Suprapubic skin (tissue), 4 donors: ENCODE measurements around the gene PLEKHO1. TPM values are rescaled to one million over a fixed set of nuclear protein-coding genes. Genes with fewer than 3 reads are reported as not detected.
A peak's percentile ranks its signal among the peaks of the same experiment; 100 is the strongest.

Source experiments
- DNase-seq, 2 donors: peaks; one replicate each; pipeline ENCODE4 v3.0.0-alpha.2; 2019; ENCODE audit warnings: low spot score in 2 of 2
- H3K27ac ChIP-seq: fragments of 200-600 bp; sonication (generic); one replicate; pipeline ENCODE4 v1.5.1; 2019
- H3K27me3 ChIP-seq: fragments of 200-600 bp; sonication (generic); one replicate; pipeline ENCODE4 v1.5.1; 2019
- H3K36me3 ChIP-seq: fragments of 200-600 bp; sonication (generic); one replicate; pipeline ENCODE4 v1.5.1; 2019
- H3K4me1 ChIP-seq: fragments of 200-600 bp; sonication (generic); one replicate; pipeline ENCODE4 v1.5.1; 2019
- H3K4me3 ChIP-seq: fragments of 200-600 bp; sonication (generic); one replicate; pipeline ENCODE4 v1.5.1; 2019; ENCODE audit warnings: mild to moderate bottlenecking
- H3K9me3 ChIP-seq: fragments of 200-600 bp; sonication (generic); one replicate; pipeline ENCODE4 v1.5.1; 2019
- CTCF ChIP-seq, 2 donors: fragments of 200-600 bp in 1 of 2; fragments of 450-650 bp in 1 of 2; sonication (generic) in 1 of 2; IDR thresholded peaks; one replicate each; pipeline ENCODE4 v1.5.1; 2016 to 2019; ENCODE audit warnings: antibody characterized with exemption in 2 of 2, mild to moderate bottlenecking in 1 of 2, moderate library complexity in 1 of 2
- EP300 ChIP-seq: sonication (generic); formaldehyde crosslinking; IDR thresholded peaks from one replicate; pipeline ENCODE4 v1.6.1; 2017; ENCODE audit warnings: antibody characterized with exemption
- POLR2A ChIP-seq, 2 donors: fragments of 450-650 bp; IDR thresholded peaks; one replicate each; pipeline ENCODE4 v1.6.1; 2017; ENCODE audit warnings: antibody characterized with exemption in 2 of 2, mild to moderate bottlenecking in 2 of 2, moderate library complexity in 2 of 2
- POLR2AphosphoS5 ChIP-seq, 3 donors: sonication (generic); formaldehyde crosslinking; IDR thresholded peaks; one replicate each; pipeline ENCODE4 v1.6.1; 2017; ENCODE audit warnings: antibody characterized with exemption in 3 of 3
- WGBS: methylation state at CpG from one replicate; pipeline ENCODE4 v1.1.5; 2018; 5-methylcytosine and 5-hydroxymethylcytosine counted together
- total RNA-seq, 4 donors: library from RNA; depleted of rRNA; stranded (reverse); fragments of >200 nt; gene quantifications; one replicate each; pipeline ENCODE4 v1.1.0, GENCODE V29; 2016

Gene PLEKHO1
- total RNA-seq, 4 donors from 2014 or later: 4.8 to 19.2 (median 10.7) TPM

GRCh38 chr1:150186789-150187559 is 37.3 kb downstream of the PLEKHO1 start:
- Histone ChIP-seq H3K27me3 (no peaks in the 10 kb centered on the region), H3K4me1 (peaks cover 11% of the 10 kb centered on the region), H3K36me3 (no peaks in the 10 kb centered on the region), H3K9me3 (no peaks in the 10 kb centered on the region), H3K4me3 (no peak overlapping the region), H3K27ac (peak overlapping the region; percentile 54)
- 20% methylated on average over 10 of the region's 10 CpGs for WGBS
- TF ChIP-seq CTCF (IDR thresholded peaks at IDR 0.05) (peak; percentile 27 to 29), POLR2AphosphoS5 (IDR thresholded peaks at IDR 0.05) (no peak)
- DNase-seq: no peak

- H3K4me1 ChIP-seq: peaks cover 11% of the 10 kb centered on the region
- no peak overlapping the region for H3K4me3 ChIP-seq
- TF ChIP-seq POLR2A (IDR thresholded peaks at IDR 0.05) (no peak), POLR2AphosphoS5 (IDR thresholded peaks at IDR 0.05) (no peak), EP300 (no peak), CTCF (IDR thresholded peaks at IDR 0.05) (peak in 1 of 2 donors; percentile 3)
- no peaks in the 10 kb centered on the region for H3K9me3 ChIP-seq
- no peaks in the 10 kb centered on the region for H3K27me3 ChIP-seq
- H3K27ac ChIP-seq: no peak overlapping the region
- DNase-seq: no peak
- no peaks in the 10 kb centered on the region for H3K36me3 ChIP-seq
- WGBS: 12% methylated on average over 3 of the region's 3 CpGs
These were observed 37.8 kb downstream of the PLEKHO1 start for GRCh38 chr1:150187560-150187931.

DNA sequence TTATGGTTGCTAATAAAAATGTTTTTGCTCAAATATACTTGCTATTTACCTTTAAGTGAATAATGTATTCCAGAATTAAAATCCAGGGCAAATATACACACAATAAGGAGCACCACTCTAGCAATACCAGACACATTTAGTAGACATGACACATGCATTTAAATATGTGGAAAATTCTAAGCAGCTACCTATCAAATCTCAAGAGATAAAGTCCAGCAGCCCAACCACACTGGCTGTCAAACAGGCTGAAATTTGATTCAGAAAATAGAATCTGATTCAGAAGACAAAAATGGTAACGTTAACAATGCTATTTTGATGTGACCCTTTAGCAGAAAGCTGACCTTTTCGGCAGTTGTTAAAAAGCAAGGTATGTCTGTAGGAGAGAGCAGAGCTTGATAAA is 42.3 kb downstream of the PLEKHO1 start:
- H3K4me3 ChIP-seq: no peak overlapping the region
- H3K27ac ChIP-seq: no peak overlapping the region
- peaks cover 8% of the 10 kb centered on the region for H3K4me1 ChIP-seq
- 74% methylated on average over 2 of the region's 2 CpGs for WGBS
- no peaks in the 10 kb centered on the region for H3K9me3 ChIP-seq
- no peak for DNase-seq
- H3K27me3 ChIP-seq: no peaks in the 10 kb centered on the region
- TF ChIP-seq CTCF (IDR thresholded peaks at IDR 0.05) (no peak), POLR2AphosphoS5 (IDR thresholded peaks at IDR 0.05) (no peak), POLR2A (IDR thresholded peaks at IDR 0.05) (no peak), EP300 (no peak)
- no peaks in the 10 kb centered on the region for H3K36me3 ChIP-seq

DNA sequence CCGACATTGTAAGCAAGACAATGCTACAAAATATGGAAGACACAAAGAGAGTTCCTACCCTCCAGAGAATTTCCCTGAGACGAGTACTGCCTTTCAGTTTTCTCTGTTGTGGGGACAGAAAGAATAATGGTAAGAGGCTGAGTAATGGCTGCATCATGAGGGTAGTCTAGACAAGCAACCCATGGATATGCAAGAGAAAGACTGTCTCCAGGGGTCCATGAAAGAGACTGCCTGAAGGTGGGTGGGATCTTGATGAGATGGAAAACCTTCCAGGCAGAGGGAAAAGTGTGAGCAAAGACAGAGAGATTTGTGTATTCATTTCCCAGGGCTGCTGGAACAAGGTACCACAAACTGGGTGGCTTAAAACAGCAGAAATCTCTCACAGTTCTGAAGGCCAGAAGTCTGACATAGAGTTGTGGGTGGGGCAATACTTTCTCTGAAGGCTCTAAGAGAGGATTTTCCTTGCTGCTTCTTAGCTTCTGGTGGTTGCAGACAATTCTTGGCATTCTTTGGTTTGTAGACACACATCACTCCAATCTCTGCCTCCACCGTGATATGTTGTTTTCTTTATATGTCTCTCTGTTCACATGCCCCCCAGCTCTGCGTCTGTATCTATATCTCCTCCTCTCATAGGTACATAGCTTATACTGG is 44.8 kb downstream of the PLEKHO1 start:
- no peaks in the 10 kb centered on the region for H3K27me3 ChIP-seq
- WGBS: 83% methylated on average over 4 of the region's 4 CpGs
- no peak overlapping the region for H3K27ac ChIP-seq
- no peaks in the 10 kb centered on the region for H3K4me1 ChIP-seq
- H3K4me3 ChIP-seq: no peak overlapping the region
- no peaks in the 10 kb centered on the region for H3K9me3 ChIP-seq
- TF ChIP-seq CTCF (IDR thresholded peaks at IDR 0.05): no peak
- DNase-seq: no peak
- H3K36me3 ChIP-seq: no peaks in the 10 kb centered on the region

- 80% methylated on average over 1 of the region's 1 CpG for WGBS
- H3K9me3 ChIP-seq: no peaks in the 10 kb centered on the region
- H3K27ac ChIP-seq: no peak overlapping the region
- H3K4me1 ChIP-seq: no peaks in the 10 kb centered on the region
- no peaks in the 10 kb centered on the region for H3K27me3 ChIP-seq
- no peaks in the 10 kb centered on the region for H3K36me3 ChIP-seq
- no peak overlapping the region for H3K4me3 ChIP-seq
- DNase-seq: no peak
- TF ChIP-seq CTCF (IDR thresholded peaks at IDR 0.05) (no peak), EP300 (no peak), POLR2A (IDR thresholded peaks at IDR 0.05) (no peak), POLR2AphosphoS5 (IDR thresholded peaks at IDR 0.05) (no peak)
These were observed 46.7 kb downstream of the PLEKHO1 start for GRCh38 chr1:150196417-150196816.
